Pancreas (tissue), 10 donors: Measurements from ENCODE around the gene NUBPL. TPM values are rescaled to one million over a fixed set of nuclear protein-coding genes. Genes with fewer than 3 reads are reported as not detected.
A peak's percentile ranks its signal among the peaks of the same experiment; 100 is the strongest.

Experiments
- ATAC-seq, 4 donors: fragments of 200-7000 bp; cut with Tn5 transposase; one replicate each; pipeline versions ENCODE4 v1.8.0 to v1.9.1; 2020; ENCODE audit warnings: mild to moderate bottlenecking in 4 of 4, moderate library complexity in 4 of 4
- DNase-seq, 6 donors: peaks; one replicate each; pipeline ENCODE4 v3.0.0-alpha.2; 2020
- FAIRE-seq: peaks from 2 replicates; lab custom pipeline; 2012; peaks lifted over from hg19 to GRCh38; lab: Jason Lieb, UNC
- H3K27ac ChIP-seq, 4 donors: fragments of 200-600 bp; sonication (generic); 1 replicate in 3 of 4; 2 replicates in 1 of 4; pipeline versions ENCODE4 v1.5.0 to v1.8.0; 2020
- H3K27me3 ChIP-seq, 4 donors: fragments of 200-600 bp; one replicate each; pipeline ENCODE4 v1.8.0; 2021
- H3K36me3 ChIP-seq, 3 donors: fragments of 200-600 bp; sonication (generic) in 1 of 3; one replicate each; pipeline versions ENCODE4 v1.5.0 to v1.8.0; 2020 to 2021
- H3K4me1 ChIP-seq, 3 donors: fragments of 200-600 bp; one replicate each; pipeline ENCODE4 v1.8.0; 2021
- H3K4me3 ChIP-seq, 4 donors: fragments of 200-600 bp; sonication (generic) in 2 of 4; one replicate each; pipeline versions ENCODE4 v1.5.0 to v1.8.0; 2020 to 2021
- H3K9me3 ChIP-seq, 4 donors: fragments of 200-600 bp; one replicate each; pipeline ENCODE4 v1.8.0; 2021
- WGBS, 2 donors: extraction: QIAGEN DNeasy Blood & Tissue Kit; methylation state at CpG; one replicate each; pipeline ENCODE4 v1.1.7; 2013; 5-methylcytosine and 5-hydroxymethylcytosine counted together
- intact Hi-C, 3 donors: fragments of 100-400 bp; cut with DNase I; formaldehyde crosslinking; loops; one replicate each; pipeline versions ENCODE4 v1.11.1 to v1.14.2; 2022
- polyA plus RNA-seq, 2 donors: library from polyadenylated mRNA; stranded (reverse); fragments of 200-250 nt; gene quantifications; one replicate each; pipeline ENCODE4 v1.2.3, GENCODE V29; 2013
- total RNA-seq, 6 donors: library from RNA; stranded (reverse); fragmentation: NEBNext Ultra II Directional in 4 of 6; extraction: Animal tissue kit (Norgen Biotek cat#: 25700) in 4 of 6; gene quantifications; one replicate each; pipeline versions ENCODE4 v1.2.1 to v1.2.4, GENCODE V29; 2021 to 2023
- TF ChIP-seq, protein P1 (sequence below), 4 donors: fragments of 200-600 bp; sonication (generic) in 3 of 4; IDR thresholded peaks; one replicate each; pipeline versions ENCODE4 v1.5.0 to v1.8.0; 2021; ENCODE audit warnings: antibody characterized with exemption in 4 of 4
- donor health status: healthy with polysubstance abuse.
- donor health status: DM: no; HTN: no; CAD: no; lungs with moderate emphysema.
- donor health status: DM: no; HTN: no; CAD: no.
- donor health status: control.
- donor health status: control.
- donor health status: Bipolar disorder and iron deficiency.
- donor health status: DM: yes; HTN: yes; CAD: no.
- donor health status: DM: no; HTN: no; CAD: no.
- donor health status: DM: no; HTN: no; CAD: no.
- donor health status: DM: yes; HTN: yes; CAD: no.

The NUBPL gene
- total and polyA plus RNA-seq, 8 donors: 2.1 to 7.0 (median 4.9) TPM

DNA sequence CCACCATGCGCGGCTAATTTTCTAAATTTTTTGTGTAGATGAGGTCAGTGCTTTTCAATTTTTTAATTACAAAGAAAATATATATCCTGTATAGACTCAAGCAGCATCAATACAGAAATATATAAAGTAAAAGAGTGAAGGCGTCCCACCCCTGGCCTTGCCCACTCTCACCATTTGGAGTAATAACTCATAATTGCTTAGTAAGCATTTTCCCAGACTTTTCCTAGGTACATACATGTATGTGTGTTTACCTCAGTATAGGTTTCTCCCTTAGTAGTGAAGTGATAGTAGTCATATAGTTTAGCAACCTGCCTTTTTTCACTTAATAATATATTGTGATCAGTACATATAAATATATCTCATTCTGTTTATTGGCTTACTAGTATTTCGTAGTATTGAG lies 200.1 kb downstream of the NUBPL start:
- H3K27ac ChIP-seq: no peak overlapping the region
- TF ChIP-seq, protein P1, sequence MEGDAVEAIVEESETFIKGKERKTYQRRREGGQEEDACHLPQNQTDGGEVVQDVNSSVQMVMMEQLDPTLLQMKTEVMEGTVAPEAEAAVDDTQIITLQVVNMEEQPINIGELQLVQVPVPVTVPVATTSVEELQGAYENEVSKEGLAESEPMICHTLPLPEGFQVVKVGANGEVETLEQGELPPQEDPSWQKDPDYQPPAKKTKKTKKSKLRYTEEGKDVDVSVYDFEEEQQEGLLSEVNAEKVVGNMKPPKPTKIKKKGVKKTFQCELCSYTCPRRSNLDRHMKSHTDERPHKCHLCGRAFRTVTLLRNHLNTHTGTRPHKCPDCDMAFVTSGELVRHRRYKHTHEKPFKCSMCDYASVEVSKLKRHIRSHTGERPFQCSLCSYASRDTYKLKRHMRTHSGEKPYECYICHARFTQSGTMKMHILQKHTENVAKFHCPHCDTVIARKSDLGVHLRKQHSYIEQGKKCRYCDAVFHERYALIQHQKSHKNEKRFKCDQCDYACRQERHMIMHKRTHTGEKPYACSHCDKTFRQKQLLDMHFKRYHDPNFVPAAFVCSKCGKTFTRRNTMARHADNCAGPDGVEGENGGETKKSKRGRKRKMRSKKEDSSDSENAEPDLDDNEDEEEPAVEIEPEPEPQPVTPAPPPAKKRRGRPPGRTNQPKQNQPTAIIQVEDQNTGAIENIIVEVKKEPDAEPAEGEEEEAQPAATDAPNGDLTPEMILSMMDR (IDR thresholded peaks at IDR 0.05): no peak
- ATAC-seq (no peak), DNase-seq (no peak), FAIRE-seq (no peak)
- H3K36me3 ChIP-seq: no peaks in the 10 kb centered on the region
- no peaks in the 10 kb centered on the region for H3K9me3 ChIP-seq
- no peaks in the 10 kb centered on the region for H3K27me3 ChIP-seq
- intact Hi-C loops: no loop called here
- H3K4me3 ChIP-seq: no peak overlapping the region
- H3K4me1 ChIP-seq: no peaks in the 10 kb centered on the region
- WGBS, 2 donors: 74 to 96% methylated on average over 4 of the region's 4 CpGs

DNA sequence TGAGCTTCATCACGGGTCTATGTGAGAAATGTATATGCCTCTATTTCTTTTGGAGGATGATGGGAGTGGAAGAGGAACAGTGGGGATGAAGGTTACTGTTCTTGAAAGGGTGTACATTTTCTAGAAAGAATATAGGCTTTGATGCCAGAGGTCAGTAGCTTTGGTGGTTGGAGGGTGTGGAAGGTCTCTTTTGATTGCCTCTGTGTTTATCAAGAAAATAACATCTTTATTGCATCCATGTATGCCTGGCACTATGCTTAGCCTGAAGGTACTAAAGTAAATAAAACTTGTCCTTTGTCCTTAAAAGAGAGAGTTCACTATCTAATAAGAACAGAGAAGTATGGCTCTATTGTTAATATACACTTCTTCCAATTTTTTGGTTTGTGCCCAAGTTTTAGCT lies 201.8 kb downstream of the NUBPL start:
- TF ChIP-seq, protein P1 (IDR thresholded peaks at IDR 0.05): no peak
- no peaks in the 10 kb centered on the region for H3K27me3 ChIP-seq
- H3K4me3 ChIP-seq: no peak overlapping the region
- no peaks in the 10 kb centered on the region for H3K9me3 ChIP-seq
- ATAC-seq (no peak), DNase-seq (no peak), FAIRE-seq (no peak)
- no peak overlapping the region for H3K27ac ChIP-seq
- intact Hi-C loops: no loop called here
- WGBS, 2 donors: 91 to 92% methylated on average over 1 of the region's 1 CpG
- no peaks in the 10 kb centered on the region for H3K4me1 ChIP-seq
- no peaks in the 10 kb centered on the region for H3K36me3 ChIP-seq

DNA sequence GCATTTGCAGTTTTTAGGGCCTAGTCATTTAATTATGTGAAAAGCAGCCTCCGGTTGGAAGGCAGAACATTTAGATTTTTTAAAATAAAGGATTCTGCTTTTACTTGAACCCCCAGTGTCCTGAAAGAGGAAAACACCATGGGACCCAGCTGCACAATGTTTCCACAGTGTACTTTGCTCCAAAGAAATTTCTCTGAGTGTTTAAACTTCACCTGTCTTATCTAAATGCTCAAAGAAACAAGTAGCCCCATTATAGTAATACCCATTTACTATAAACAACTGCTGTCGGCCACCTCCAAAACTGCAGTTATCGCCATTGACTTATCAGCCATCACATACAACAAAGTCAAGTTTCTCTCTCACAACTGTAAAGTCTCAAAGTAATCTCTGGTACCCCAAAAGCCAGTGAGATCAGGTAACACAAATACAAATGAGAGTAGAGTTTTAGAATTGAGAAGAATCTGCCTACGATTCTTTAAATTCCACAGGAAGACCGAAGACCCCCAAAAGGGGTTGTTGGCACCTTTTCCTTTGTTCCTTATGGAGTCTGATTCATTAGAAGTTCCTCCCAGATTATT lies 205.2 kb downstream of the NUBPL start:
- no peaks in the 10 kb centered on the region for H3K4me1 ChIP-seq
- no peak overlapping the region for H3K27ac ChIP-seq
- H3K9me3 ChIP-seq: no peaks in the 10 kb centered on the region
- ATAC-seq (no peak), DNase-seq (no peak), FAIRE-seq (no peak)
- H3K27me3 ChIP-seq: no peaks in the 10 kb centered on the region
- WGBS, 2 donors: 81 to 92% methylated on average over 5 of the region's 5 CpGs
- intact Hi-C loops: no loop called here
- no peak overlapping the region for H3K4me3 ChIP-seq
- H3K36me3 ChIP-seq: no peaks in the 10 kb centered on the region
- TF ChIP-seq, protein P1 (IDR thresholded peaks at IDR 0.05): no peak

DNA sequence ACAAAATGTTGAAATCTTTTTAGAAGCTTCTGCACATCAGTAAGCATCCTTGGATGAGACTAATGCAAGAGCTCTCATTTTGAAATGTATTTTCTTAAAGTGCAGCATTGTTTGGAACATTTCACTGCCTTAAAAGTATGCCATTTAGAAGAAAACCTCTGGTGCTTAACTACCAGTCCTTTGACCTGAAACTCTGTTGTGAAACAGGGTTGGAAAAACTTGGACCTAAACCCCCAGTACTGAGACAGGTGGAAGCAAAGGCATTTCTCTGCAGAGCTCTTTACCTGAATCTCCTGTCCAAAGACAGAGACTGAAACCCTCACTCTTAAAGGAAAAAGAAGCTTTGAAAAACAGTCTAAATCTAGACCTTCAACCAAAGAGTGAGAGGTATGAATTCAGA lies 207.2 kb downstream of the NUBPL start:
- Histone ChIP-seq H3K27ac (no peak overlapping the region), H3K9me3 (no peaks in the 10 kb centered on the region), H3K27me3 (no peaks in the 10 kb centered on the region), H3K4me3 (no peak overlapping the region), H3K4me1 (no peaks in the 10 kb centered on the region), H3K36me3 (no peaks in the 10 kb centered on the region)
- DNase-seq (no peak), ATAC-seq (no peak), FAIRE-seq (no peak)
- TF ChIP-seq, protein P1 (IDR thresholded peaks at IDR 0.05): no peak
- intact Hi-C loops: no loop called here

DNA sequence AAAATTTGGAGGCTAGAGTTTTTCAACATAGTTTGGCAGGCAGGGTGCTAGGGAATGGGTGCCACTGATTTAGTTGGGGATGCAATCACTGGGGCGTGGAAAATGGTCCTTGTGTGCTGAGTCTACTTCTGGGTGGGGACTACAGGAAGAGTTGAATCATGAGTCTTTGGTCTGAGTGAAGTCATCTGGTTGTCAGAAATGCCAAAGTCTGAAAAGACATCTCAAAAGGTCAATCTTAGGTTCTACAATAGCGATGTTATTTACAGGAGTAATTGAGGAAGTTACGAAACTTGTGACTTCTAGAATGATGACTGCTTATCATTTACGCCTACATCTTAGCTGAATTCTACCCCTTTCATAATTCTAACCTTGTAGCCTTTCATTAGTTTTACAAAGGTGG lies 209.1 kb downstream of the NUBPL start:
- no peak overlapping the region for H3K4me3 ChIP-seq
- H3K27me3 ChIP-seq: no peaks in the 10 kb centered on the region
- H3K27ac ChIP-seq: no peak overlapping the region
- H3K36me3 ChIP-seq: no peaks in the 10 kb centered on the region
- no peaks in the 10 kb centered on the region for H3K4me1 ChIP-seq
- FAIRE-seq (no peak), ATAC-seq (peak in 1 of 4 donors; percentile 34), DNase-seq (no peak)
- intact Hi-C loops: no loop called here
- WGBS, 2 donors: 79 to 95% methylated on average over 4 of the region's 4 CpGs
- TF ChIP-seq, protein P1 (IDR thresholded peaks at IDR 0.05): no peak
- H3K9me3 ChIP-seq: no peaks in the 10 kb centered on the region
